ENCODE results near the gene ST6GALNAC6. TPM values are rescaled to one million over a fixed set of nuclear protein-coding genes. Genes with fewer than 3 reads are reported as not detected.
A peak's percentile ranks its signal among the peaks of the same experiment; 100 is the strongest.

ST6GALNAC6 gene
- total and polyA plus RNA-seq, 12 donors = 32.8 to 52.0 (median 42.5) TPM

DNA sequence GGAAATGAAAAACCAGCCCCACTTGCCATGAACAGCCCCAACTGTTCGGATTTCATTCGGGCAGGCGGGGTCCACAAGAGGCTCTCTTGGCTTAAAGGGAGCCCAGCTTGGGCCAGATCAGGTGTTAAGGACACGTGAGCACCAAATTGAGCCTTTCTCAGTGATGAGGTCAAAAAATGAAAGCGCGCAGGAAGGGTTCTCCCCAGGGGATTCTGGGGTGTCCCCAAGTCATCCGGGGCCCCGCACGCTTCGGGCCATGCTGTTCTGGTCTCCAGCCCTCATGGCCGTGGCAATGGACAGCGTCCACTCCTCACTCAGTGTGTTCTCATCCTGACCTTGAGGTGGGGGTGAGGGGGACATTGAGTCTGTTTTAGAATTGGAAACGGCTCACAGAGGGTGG lies 32.9 kb downstream of the ST6GALNAC6 start:
- WGBS, 2 donors = 89 to 94% methylated on average over 13 of the region's 13 CpGs
- Histone ChIP-seq H3K4me3 (no peak overlapping the region), H3K36me3 (peaks cover 0 to 45% (median 13%) of the 10 kb centered on the region in 9 donors), H3K27ac (peak overlapping the region in 7 of 10 donors; percentile 22 to 92 (median 84)), H3K4me1 (peaks cover 13 to 69% (median 52%) of the 10 kb centered on the region in 9 donors), H3K9me3 (no peaks in the 10 kb centered on the region), H3K27me3 (no peaks in the 10 kb centered on the region)
- intact Hi-C loops (cut with DNase I) = loop anchor here in 3 of 10 donors (5.0 kb wide), 3 partner anchors 39 to 274 kb away; partner anchors contain the start of gene CDK9 (in 3 of the 3)
- no peak for DNase-seq
- TF ChIP-seq, protein P1, sequence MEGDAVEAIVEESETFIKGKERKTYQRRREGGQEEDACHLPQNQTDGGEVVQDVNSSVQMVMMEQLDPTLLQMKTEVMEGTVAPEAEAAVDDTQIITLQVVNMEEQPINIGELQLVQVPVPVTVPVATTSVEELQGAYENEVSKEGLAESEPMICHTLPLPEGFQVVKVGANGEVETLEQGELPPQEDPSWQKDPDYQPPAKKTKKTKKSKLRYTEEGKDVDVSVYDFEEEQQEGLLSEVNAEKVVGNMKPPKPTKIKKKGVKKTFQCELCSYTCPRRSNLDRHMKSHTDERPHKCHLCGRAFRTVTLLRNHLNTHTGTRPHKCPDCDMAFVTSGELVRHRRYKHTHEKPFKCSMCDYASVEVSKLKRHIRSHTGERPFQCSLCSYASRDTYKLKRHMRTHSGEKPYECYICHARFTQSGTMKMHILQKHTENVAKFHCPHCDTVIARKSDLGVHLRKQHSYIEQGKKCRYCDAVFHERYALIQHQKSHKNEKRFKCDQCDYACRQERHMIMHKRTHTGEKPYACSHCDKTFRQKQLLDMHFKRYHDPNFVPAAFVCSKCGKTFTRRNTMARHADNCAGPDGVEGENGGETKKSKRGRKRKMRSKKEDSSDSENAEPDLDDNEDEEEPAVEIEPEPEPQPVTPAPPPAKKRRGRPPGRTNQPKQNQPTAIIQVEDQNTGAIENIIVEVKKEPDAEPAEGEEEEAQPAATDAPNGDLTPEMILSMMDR (IDR thresholded peaks at IDR 0.05) = no peak
- no peak for ATAC-seq

DNA sequence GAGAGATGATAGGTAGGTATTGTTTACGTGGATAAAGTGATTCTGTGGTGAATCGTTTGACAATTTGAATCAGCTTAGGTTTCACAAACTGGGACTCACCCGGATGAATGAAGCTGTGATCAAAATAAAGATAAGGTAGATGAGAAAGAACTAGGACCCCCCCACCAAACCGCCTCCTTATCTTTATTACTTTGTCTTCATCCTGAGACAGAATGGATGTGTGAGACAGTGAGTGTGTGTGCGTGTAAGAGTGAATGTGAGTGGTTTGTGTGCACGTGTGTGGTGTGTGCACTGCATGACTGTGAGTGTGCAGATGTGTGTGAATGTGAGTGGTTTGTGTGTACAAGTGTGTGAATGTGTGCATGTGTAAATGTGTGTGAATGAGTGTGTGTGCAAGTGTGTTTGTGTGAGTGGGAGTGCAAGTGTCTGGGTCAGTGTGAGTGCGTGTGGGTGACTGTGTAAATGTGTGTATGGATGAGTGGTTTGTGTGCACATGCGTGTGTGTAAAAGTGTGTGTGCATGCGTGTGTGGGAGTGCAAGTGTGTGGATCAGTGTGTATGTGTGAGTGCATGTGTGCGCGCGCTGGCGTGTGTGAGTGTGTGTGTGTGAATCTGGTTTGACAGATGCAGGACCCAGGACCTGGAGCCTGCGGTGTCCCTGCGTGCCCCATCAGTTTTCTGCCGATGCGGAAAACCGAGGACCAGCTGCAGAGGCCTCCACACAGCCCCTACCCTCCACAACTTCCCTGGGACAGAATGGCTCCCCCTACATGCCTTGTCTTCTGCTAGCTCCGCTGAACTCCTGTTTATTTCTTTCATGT lies 33.5 kb downstream of the ST6GALNAC6 start:
- TF ChIP-seq, protein P1 (IDR thresholded peaks at IDR 0.05) = no peak
- Histone ChIP-seq H3K4me3 (no peak overlapping the region), H3K27me3 (no peaks in the 10 kb centered on the region), H3K4me1 (peaks cover 19 to 76% (median 58%) of the 10 kb centered on the region in 9 donors), H3K9me3 (no peaks in the 10 kb centered on the region), H3K27ac (peak overlapping the region in 8 of 10 donors; percentile 15 to 99 (median 67)), H3K36me3 (peaks cover 0 to 38% (median 6%) of the 10 kb centered on the region in 9 donors)
- DNase-seq (no peak), ATAC-seq (no peak)
- intact Hi-C loops (cut with DNase I) = loop anchor here in 3 of 10 donors (5.0 kb wide), 3 partner anchors 39 to 274 kb away; partner anchors contain the start of gene CDK9 (in 3 of the 3)
- 82% methylated on average over 19 of the region's 19 CpGs for WGBS, 2 donors

- H3K36me3 ChIP-seq = peaks cover 0 to 14% (median 5%) of the 10 kb centered on the region in 9 donors
- TF ChIP-seq, protein P1 (IDR thresholded peaks at IDR 0.05) = no peak
- peaks cover 33 to 80% (median 69%) of the 10 kb centered on the region in 9 donors for H3K4me1 ChIP-seq
- H3K27ac ChIP-seq = peak overlapping the region; percentile 80 to 99 (median 92)
- H3K9me3 ChIP-seq = no peaks in the 10 kb centered on the region
- H3K27me3 ChIP-seq = no peaks in the 10 kb centered on the region
- H3K4me3 ChIP-seq = peak overlapping the region in 2 of 10 donors; percentile 5 to 15
- DNase-seq = no peak
- 79 to 86% methylated on average over 13 of the region's 13 CpGs for WGBS, 2 donors
- intact Hi-C loops (cut with DNase I) = loop anchor here in 2 of 10 donors (5.0 kb wide), 1 partner anchor 36 kb away; no protein-coding TSS in a partner anchor
- no peak for ATAC-seq
Observed at GRCh38 chr9:127863191-127863621, 36.2 kb downstream of the ST6GALNAC6 start.
